Central memory CD8-positive, alpha-beta T cell (primary cell): ENCODE results near the gene PRSS35.
"Not testable (repeated sequence)": the region's sequence is repeated elsewhere in the genome, so short reads cannot be mapped to it uniquely, and the experiment has no call there.

Experiments used
- ATAC-seq: fragments of 150-1000 bp; cut with Tn5 transposase; replicated peaks from 2 replicates; pipeline ENCODE4 v1.10.0; 2022; ENCODE audit warnings: mild to moderate bottlenecking, moderate FRiP score, moderate number of reproducible peaks; ENCODE audit not compliant: poor library complexity, severe bottlenecking; ENCODE audit errors: extremely low read depth
- DNase-seq, 2 donors: peaks; one replicate each; pipeline ENCODE4 v3.0.0; 2021; ENCODE audit warnings: low spot score in 2 of 2
- H3K27ac Mint-ChIP-seq: one replicate; pipeline ENCODE4 v1.8.0; 2022; ENCODE audit warnings: low read depth, mild to moderate bottlenecking, moderate library complexity, mixed read lengths
- H3K27me3 Mint-ChIP-seq: one replicate; pipeline ENCODE4 v1.8.0; 2022; ENCODE audit warnings: mixed read lengths
- H3K36me3 Mint-ChIP-seq: one replicate; pipeline ENCODE4 v1.8.0; 2022; ENCODE audit warnings: mild to moderate bottlenecking, moderate library complexity, mixed read lengths; ENCODE audit not compliant: insufficient read depth
- H3K4me1 Mint-ChIP-seq: one replicate; pipeline ENCODE4 v1.8.0; 2022; ENCODE audit warnings: mixed read lengths
- H3K4me3 Mint-ChIP-seq: one replicate; pipeline ENCODE4 v1.8.0; 2022; ENCODE audit warnings: mild to moderate bottlenecking, moderate library complexity, mixed read lengths
- H3K9me3 Mint-ChIP-seq: one replicate; pipeline ENCODE4 v1.8.0; 2022; ENCODE audit warnings: mixed read lengths

The PRSS35 gene

GRCh38 chr6:83536647-83537589 lies 24.6 kb downstream of the PRSS35 start:
- Mint-ChIP-seq H3K27me3 (peaks cover 13% of the 10 kb centered on the region), H3K9me3 (no peaks in the 10 kb centered on the region), H3K27ac (no peak overlapping the region), H3K4me1 (no peaks in the 10 kb centered on the region), H3K4me3 (no peak overlapping the region), H3K36me3 (no peaks in the 10 kb centered on the region)
- DNase-seq (no peak), ATAC-seq (no peak)

- Mint-ChIP-seq H3K9me3 (peaks cover 7% of the 10 kb centered on the region), H3K27me3 (peaks cover 19% of the 10 kb centered on the region), H3K36me3 (no peaks in the 10 kb centered on the region), H3K27ac (no peak overlapping the region), H3K4me1 (no peaks in the 10 kb centered on the region), H3K4me3 (no peak overlapping the region)
- no peak for ATAC-seq
- DNase-seq: no peak
Measured at GRCh38 chr6:83539678-83540077, 27.3 kb downstream of the PRSS35 start.

GRCh38 chr6:83546636-83547035 lies 34.3 kb downstream of the PRSS35 start:
- DNase-seq: no peak
- Mint-ChIP-seq H3K36me3 (no peaks in the 10 kb centered on the region), H3K27me3 (peaks cover 39% of the 10 kb centered on the region), H3K27ac (no peak overlapping the region), H3K4me1 (no peaks in the 10 kb centered on the region), H3K4me3 (no peak overlapping the region), H3K9me3 (peaks cover 13% of the 10 kb centered on the region)
- no peak for ATAC-seq

- not testable (repeated sequence) for H3K4me1 Mint-ChIP-seq, ATAC-seq, H3K36me3 Mint-ChIP-seq, H3K4me3 Mint-ChIP-seq, DNase-seq, H3K9me3 Mint-ChIP-seq, H3K27ac Mint-ChIP-seq
- peaks cover 12% of the 10 kb centered on the region for H3K27me3 Mint-ChIP-seq
Measured at GRCh38 chr6:83550482-83550881, 38.1 kb downstream of the PRSS35 start.

GRCh38 chr6:83551748-83552147 lies 39.4 kb downstream of the PRSS35 start:
- H3K4me3 Mint-ChIP-seq, DNase-seq, H3K36me3 Mint-ChIP-seq, H3K27me3 Mint-ChIP-seq, H3K27ac Mint-ChIP-seq, ATAC-seq, H3K9me3 Mint-ChIP-seq, H3K4me1 Mint-ChIP-seq: not testable (repeated sequence)

- no peaks in the 10 kb centered on the region for H3K9me3 Mint-ChIP-seq
- ATAC-seq (no peak), DNase-seq (no peak)
- no peak overlapping the region for H3K4me3 Mint-ChIP-seq
- H3K27me3 Mint-ChIP-seq: no peaks in the 10 kb centered on the region
- no peak overlapping the region for H3K27ac Mint-ChIP-seq
- H3K4me1 Mint-ChIP-seq: no peaks in the 10 kb centered on the region
- peaks cover 3% of the 10 kb centered on the region for H3K36me3 Mint-ChIP-seq
Measured at GRCh38 chr6:83556871-83557270, 44.5 kb downstream of the PRSS35 start.

- Mint-ChIP-seq H3K4me1 (no peaks in the 10 kb centered on the region), H3K27me3 (no peaks in the 10 kb centered on the region), H3K9me3 (peaks cover 8% of the 10 kb centered on the region), H3K4me3 (no peak overlapping the region), H3K27ac (no peak overlapping the region), H3K36me3 (peaks cover 3% of the 10 kb centered on the region)
- ATAC-seq (no peak), DNase-seq (no peak)
Measured at GRCh38 chr6:83558975-83559374, 46.6 kb downstream of the PRSS35 start.

GRCh38 chr6:83571663-83572185 lies 59.4 kb downstream of the PRSS35 start:
- not testable (repeated sequence) for H3K36me3 Mint-ChIP-seq, ATAC-seq, H3K4me1 Mint-ChIP-seq, H3K27ac Mint-ChIP-seq, H3K4me3 Mint-ChIP-seq, H3K9me3 Mint-ChIP-seq, H3K27me3 Mint-ChIP-seq, DNase-seq

- no peak for DNase-seq
- no peak overlapping the region for H3K27ac Mint-ChIP-seq
- no peak for ATAC-seq
- H3K36me3 Mint-ChIP-seq: no peaks in the 10 kb centered on the region
- H3K9me3 Mint-ChIP-seq: peaks cover 6% of the 10 kb centered on the region
- no peaks in the 10 kb centered on the region for H3K27me3 Mint-ChIP-seq
- H3K4me3 Mint-ChIP-seq: no peak overlapping the region
- H3K4me1 Mint-ChIP-seq: no peaks in the 10 kb centered on the region
Measured at GRCh38 chr6:83574783-83575182, 62.4 kb downstream of the PRSS35 start.
